PC-9 (cell line): Measurements from ENCODE around the gene MLXIP.

Source experiments
- EZH2 ChIP-seq: fragments of 200-600 bp; sonication (generic); IDR thresholded peaks from 2 replicates; pipeline ENCODE4 v1.8.0; 2017; ENCODE audit warnings: antibody characterized with exemption, low read depth
- TF ChIP-seq, protein P1 (sequence below): fragments of 200-600 bp; sonication (generic); conservative IDR thresholded peaks from 2 replicates; pipeline ENCODE4 v1.6.1; 2017; ENCODE audit warnings: mixed run types, antibody characterized with exemption, mild to moderate bottlenecking, moderate library complexity

DNA sequence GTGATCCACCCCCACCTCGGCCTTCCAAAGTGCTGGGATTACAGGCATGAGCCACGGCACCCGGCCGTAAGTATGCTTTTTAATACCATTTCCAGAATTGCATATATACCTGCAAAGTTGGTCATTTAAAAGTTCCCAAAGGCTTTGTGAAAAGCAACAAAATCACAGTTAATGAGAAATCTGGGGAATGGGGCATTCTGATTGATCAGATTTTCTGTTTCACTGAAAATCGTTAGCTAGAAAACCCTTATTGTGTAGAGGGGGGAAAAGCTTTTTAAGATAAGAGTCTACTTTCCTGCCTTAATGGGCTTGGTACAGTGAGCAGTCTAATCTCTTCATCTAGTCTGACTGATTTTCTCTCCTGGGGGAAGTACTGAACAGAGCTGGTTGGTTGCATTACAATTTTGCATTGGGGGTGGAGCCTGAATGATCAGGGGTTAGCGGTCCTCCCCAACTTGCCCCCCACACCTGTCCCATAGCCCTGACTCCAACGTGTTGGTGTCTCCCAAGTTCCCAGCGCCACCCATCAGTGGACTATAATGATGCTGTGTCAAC, 71.6 kb downstream of the MLXIP start:
- TF ChIP-seq, protein P1, sequence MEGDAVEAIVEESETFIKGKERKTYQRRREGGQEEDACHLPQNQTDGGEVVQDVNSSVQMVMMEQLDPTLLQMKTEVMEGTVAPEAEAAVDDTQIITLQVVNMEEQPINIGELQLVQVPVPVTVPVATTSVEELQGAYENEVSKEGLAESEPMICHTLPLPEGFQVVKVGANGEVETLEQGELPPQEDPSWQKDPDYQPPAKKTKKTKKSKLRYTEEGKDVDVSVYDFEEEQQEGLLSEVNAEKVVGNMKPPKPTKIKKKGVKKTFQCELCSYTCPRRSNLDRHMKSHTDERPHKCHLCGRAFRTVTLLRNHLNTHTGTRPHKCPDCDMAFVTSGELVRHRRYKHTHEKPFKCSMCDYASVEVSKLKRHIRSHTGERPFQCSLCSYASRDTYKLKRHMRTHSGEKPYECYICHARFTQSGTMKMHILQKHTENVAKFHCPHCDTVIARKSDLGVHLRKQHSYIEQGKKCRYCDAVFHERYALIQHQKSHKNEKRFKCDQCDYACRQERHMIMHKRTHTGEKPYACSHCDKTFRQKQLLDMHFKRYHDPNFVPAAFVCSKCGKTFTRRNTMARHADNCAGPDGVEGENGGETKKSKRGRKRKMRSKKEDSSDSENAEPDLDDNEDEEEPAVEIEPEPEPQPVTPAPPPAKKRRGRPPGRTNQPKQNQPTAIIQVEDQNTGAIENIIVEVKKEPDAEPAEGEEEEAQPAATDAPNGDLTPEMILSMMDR: no peak
- TF ChIP-seq EZH2: no peak
